HG02759 (cell line): ENCODE data around the gene C21orf58.

ENCODE experiments used
- ATAC-seq: cut with Tn5 transposase; IDR thresholded peaks from one replicate; pipeline ENCODE4 v1.9.1; 2021; ENCODE audit warnings: mild to moderate bottlenecking, moderate library complexity; ENCODE audit not compliant: unreplicated experiment

C21orf58 gene

GRCh38 chr21:46297338-46298271 is 26.1 kb downstream of the C21orf58 start:
- no peak for ATAC-seq

- peak; percentile 82 for ATAC-seq
Observed at GRCh38 chr21:46295996-46296752, 27.5 kb downstream of the C21orf58 start.

GRCh38 chr21:46295177-46295770 is 28.4 kb downstream of the C21orf58 start:
- no peak for ATAC-seq

- no peak for ATAC-seq
Observed at GRCh38 chr21:46294647-46295176, 29.0 kb downstream of the C21orf58 start.

GRCh38 chr21:46291561-46291960 is 32.1 kb downstream of the C21orf58 start:
- no peak for ATAC-seq

GRCh38 chr21:46289655-46290179 is 34.0 kb downstream of the C21orf58 start:
- no peak for ATAC-seq

GRCh38 chr21:46287541-46287940 is 36.1 kb downstream of the C21orf58 start:
- no peak for ATAC-seq

- ATAC-seq, result no peak
Observed at GRCh38 chr21:46286648-46287002, 37.0 kb downstream of the C21orf58 start.

- peak; percentile 94 for ATAC-seq
Observed at GRCh38 chr21:46285761-46286647, 37.7 kb downstream of the C21orf58 start, which contains the start of gene YBEY. Gene YBEY (plus strand): TSS chr21:46286342. CDS start chr21:46286914, 572 bp downstream.

- ATAC-seq, result no peak
Observed at GRCh38 chr21:46285206-46285661, 38.4 kb downstream of the C21orf58 start, which contains the start of gene MCM3AP. Gene MCM3AP (minus strand): TSS chr21:46285611. CDS start chr21:46285286, 325 bp downstream.

- no peak for ATAC-seq
Observed at GRCh38 chr21:46284733-46285132, 38.9 kb downstream of the C21orf58 start.

- ATAC-seq, result no peak
Observed at GRCh38 chr21:46284077-46284644, 39.5 kb downstream of the C21orf58 start.

GRCh38 chr21:46274797-46275390 is 48.8 kb downstream of the C21orf58 start:
- no peak for ATAC-seq

- ATAC-seq, result no peak
Observed at GRCh38 chr21:46273341-46273740, 50.3 kb downstream of the C21orf58 start.

GRCh38 chr21:46269466-46269865 is 54.2 kb downstream of the C21orf58 start:
- no peak for ATAC-seq

- ATAC-seq, result no peak
Observed at GRCh38 chr21:46268371-46268770, 55.3 kb downstream of the C21orf58 start.

GRCh38 chr21:46266946-46267345 is 56.7 kb downstream of the C21orf58 start:
- no peak for ATAC-seq

GRCh38 chr21:46265736-46266525 is 57.7 kb downstream of the C21orf58 start:
- no peak for ATAC-seq
